H9 (cell line): ENCODE measurements around the gene AGMAT. TPM values are rescaled to one million over a fixed set of nuclear protein-coding genes. Genes with fewer than 3 reads are reported as not detected.

Experiments
- DNase-seq: peaks from one replicate; pipeline ENCODE4 v3.0.0-alpha.2; 2017
- H2AFZ ChIP-seq: one replicate; pipeline ENCODE4 v1.6.1; 2013; ENCODE audit warnings: mild to moderate bottlenecking, low read length, control low read depth, moderate library complexity
- H2AK5ac ChIP-seq: 2 replicates; pipeline ENCODE4 v1.6.1; 2013; ENCODE audit warnings: low read length, control low read depth, mixed read lengths; ENCODE audit not compliant: insufficient read length
- H2BK120ac ChIP-seq: one replicate; pipeline ENCODE4 v1.6.1; 2013; ENCODE audit warnings: low read depth, mild to moderate bottlenecking, low read length, control low read depth, inconsistent platforms; ENCODE audit not compliant: poor library complexity, severe bottlenecking
- H2BK12ac ChIP-seq: 2 replicates; pipeline ENCODE4 v1.6.1; 2013; ENCODE audit warnings: low read length, control low read depth, mixed read lengths, low read depth; ENCODE audit not compliant: insufficient read length
- H2BK15ac ChIP-seq: 2 replicates; pipeline ENCODE4 v1.6.1; 2013; ENCODE audit warnings: low read depth, low read length, control low read depth
- H2BK20ac ChIP-seq: one replicate; pipeline ENCODE4 v1.6.1; 2013; ENCODE audit warnings: low read depth, mild to moderate bottlenecking, low read length, control low read depth, inconsistent platforms; ENCODE audit not compliant: poor library complexity, severe bottlenecking
- H2BK5ac ChIP-seq: 2 replicates; pipeline ENCODE4 v1.6.1; 2013; ENCODE audit warnings: low read length, control low read depth, mixed read lengths; ENCODE audit not compliant: insufficient read length
- H3K14ac ChIP-seq: 2 replicates; pipeline ENCODE4 v1.6.1; 2013; ENCODE audit warnings: low read length, control low read depth; ENCODE audit not compliant: insufficient read depth
- H3K18ac ChIP-seq: 2 replicates; pipeline ENCODE4 v1.6.1; 2013; ENCODE audit warnings: low read depth, mild to moderate bottlenecking, mixed read lengths, low read length, control low read depth; ENCODE audit not compliant: insufficient read length
- H3K23ac ChIP-seq: 2 replicates; pipeline ENCODE4 v1.6.1; 2013; ENCODE audit warnings: low read length, control low read depth, mixed read lengths, low read depth; ENCODE audit not compliant: insufficient read length
- H3K23me2 ChIP-seq: 2 replicates; pipeline ENCODE4 v1.6.1; 2013; ENCODE audit warnings: low read depth, mild to moderate bottlenecking, mixed read lengths, low read length, control low read depth; ENCODE audit not compliant: insufficient read length, poor library complexity, severe bottlenecking
- H3K27ac ChIP-seq: 2 replicates; pipeline ENCODE4 v1.5.1; 2013; ENCODE audit warnings: low read length, control low read depth, mixed read lengths, low read depth; ENCODE audit not compliant: insufficient read length
- H3K27me3 ChIP-seq: 2 replicates; pipeline ENCODE4 v1.6.1; 2013; ENCODE audit warnings: low read length, control low read depth, inconsistent platforms; ENCODE audit not compliant: insufficient read depth
- H3K4ac ChIP-seq: 2 replicates; pipeline ENCODE4 v1.6.1; 2013; ENCODE audit warnings: low read depth, mild to moderate bottlenecking, control low read depth, inconsistent platforms, low read length, moderate library complexity
- H3K4me1 ChIP-seq: 2 replicates; pipeline ENCODE4 v1.6.1; 2013; ENCODE audit warnings: low read length, control low read depth, inconsistent platforms; ENCODE audit not compliant: insufficient read depth
- H3K4me2 ChIP-seq: 2 replicates; pipeline ENCODE4 v1.6.1; 2013; ENCODE audit warnings: low read length, control low read depth, mixed read lengths; ENCODE audit not compliant: insufficient read length, insufficient read depth
- H3K56ac ChIP-seq: 2 replicates; pipeline ENCODE4 v1.6.1; 2013; ENCODE audit warnings: low read depth, mild to moderate bottlenecking, mixed read lengths, low read length, control low read depth; ENCODE audit not compliant: insufficient read length
- H3K79me1 ChIP-seq: 2 replicates; pipeline ENCODE4 v1.6.1; 2013; ENCODE audit warnings: low read depth, mild to moderate bottlenecking, moderate library complexity, low read length, control low read depth, inconsistent platforms; ENCODE audit not compliant: insufficient read depth, poor library complexity, severe bottlenecking
- H3K79me2 ChIP-seq: 2 replicates; pipeline ENCODE4 v1.6.1; 2013; ENCODE audit warnings: low read length, control low read depth, inconsistent platforms; ENCODE audit not compliant: insufficient read depth
- H3K9ac ChIP-seq: 2 replicates; pipeline ENCODE4 v1.6.1; 2013; ENCODE audit warnings: low read length, control low read depth, mixed read lengths; ENCODE audit not compliant: insufficient read length; ENCODE audit errors: extremely low read depth
- H3K9me3 ChIP-seq: one replicate; pipeline ENCODE4 v1.6.1; 2013; ENCODE audit warnings: low read depth, low read length, inconsistent platforms; ENCODE audit not compliant: control insufficient read depth
- H3T11ph ChIP-seq: one replicate; pipeline ENCODE4 v1.6.1; 2013; ENCODE audit warnings: mild to moderate bottlenecking, low read length, control low read depth, inconsistent platforms
- H4K20me1 ChIP-seq: one replicate; pipeline ENCODE4 v1.6.1; 2013; ENCODE audit not compliant: control insufficient read depth, insufficient read length, insufficient read depth
- H4K5ac ChIP-seq: 2 replicates; pipeline ENCODE4 v1.6.1; 2013; ENCODE audit warnings: low read depth, mild to moderate bottlenecking, mixed read lengths, low read length, control low read depth; ENCODE audit not compliant: insufficient read length
- H4K8ac ChIP-seq: replicated peaks from 2 replicates; pipeline ENCODE4 v1.6.1; 2013; ENCODE audit warnings: low read length, control low read depth, mixed read lengths, low read depth; ENCODE audit not compliant: insufficient read length
- H4K91ac ChIP-seq: 2 replicates; pipeline ENCODE4 v1.6.1; 2013; ENCODE audit warnings: low read depth, mild to moderate bottlenecking, moderate library complexity, mixed read lengths, low read length, control low read depth; ENCODE audit not compliant: insufficient read length
- H3K27ac Mint-ChIP-seq, 3 experiments: 2 replicates in 2 of 3; 3 replicates in 1 of 3; pipeline ENCODE4 v1.8.0; 2020 to 2021; ENCODE audit warnings: mixed read lengths in 3 of 3, mild to moderate bottlenecking in 1 of 3, moderate library complexity in 1 of 3
- H3K27me3 Mint-ChIP-seq: 2 replicates; pipeline ENCODE4 v1.8.0; 2021; ENCODE audit warnings: low read depth, mild to moderate bottlenecking, moderate library complexity, mixed read lengths
- H3K36me3 Mint-ChIP-seq, 3 experiments: 2 replicates in 2 of 3; 3 replicates in 1 of 3; pipeline ENCODE4 v1.8.0; 2020 to 2021; ENCODE audit warnings: low read depth in 3 of 3, mixed read lengths in 3 of 3; ENCODE audit not compliant: insufficient read depth in 1 of 3
- H3K4me1 Mint-ChIP-seq, 2 experiments: 2 replicates each; pipeline ENCODE4 v1.8.0; 2020; ENCODE audit warnings: mixed read lengths in 2 of 2
- H3K4me3 Mint-ChIP-seq, 2 experiments: 2 replicates in 1 of 2; 3 replicates in 1 of 2; pipeline ENCODE4 v1.8.0; 2020 to 2021; ENCODE audit warnings: mild to moderate bottlenecking in 2 of 2, mixed read lengths in 2 of 2, moderate library complexity in 1 of 2
- H3K9me3 Mint-ChIP-seq, 2 experiments: 2 replicates in 1 of 2; 3 replicates in 1 of 2; pipeline ENCODE4 v1.8.0; 2020; ENCODE audit warnings: mild to moderate bottlenecking in 2 of 2, mixed read lengths in 2 of 2, moderate library complexity in 1 of 2
- CTCF ChIP-seq: fragments of 200-600 bp; sonication (generic); conservative IDR thresholded peaks from 3 replicates; pipeline ENCODE4 v1.8.0; 2021; ENCODE audit warnings: antibody characterized with exemption, mild to moderate bottlenecking
- WGBS: extraction: QIAGEN DNeasy Blood & Tissue Kit; methylation state at CpG from one replicate; pipeline ENCODE4 v1.1.7; 2013; ENCODE audit warnings: missing lambda C conversion rate, low lambda C conversion rate, mixed read lengths; ENCODE audit not compliant: insufficient read length; ENCODE audit errors: extremely low coverage; 5-methylcytosine and 5-hydroxymethylcytosine counted together
- total RNA-seq: library from RNA; stranded (reverse); gene quantifications from 2 replicates; pipeline ENCODE4 v1.2.1, GENCODE V29; 2021

AGMAT gene
- total RNA-seq, 1 experiment from 2014 or later, result 4.0 TPM

- H3K4me3 Mint-ChIP-seq, result peak overlapping the region; percentile 88 to 98
These were observed 31.7 kb upstream of the AGMAT start for GRCh38 chr1:15616373-15617172.

More at GRCh38 chr1:15616373-15617172, 31.7 kb upstream of the AGMAT start:
- Histone ChIP-seq H2BK20ac (no peak overlapping the region), H2AFZ (peak overlapping the region; percentile 79), H3K79me2 (peaks cover 29% of the 10 kb centered on the region; the same call in 1 of the 2 replicates), H2AK5ac (no peak overlapping the region), H3K4me2 (peak overlapping the region; percentile 65), H3K4ac (no peak overlapping the region), H4K8ac (no peak overlapping the region), H3K27me3 (no peaks in the 10 kb centered on the region), H2BK120ac (no peak overlapping the region), H3K27ac (no peak overlapping the region), H3K79me1 (no peaks in the 10 kb centered on the region), H4K91ac (no peak overlapping the region), H3K56ac (no peak overlapping the region), H3K9me3 (no peaks in the 10 kb centered on the region), H3K18ac (no peak overlapping the region), H4K5ac (no peak overlapping the region), H4K20me1 (no peaks in the 10 kb centered on the region), H3K14ac (no peak overlapping the region), H2BK5ac (no peak overlapping the region), H3K23ac (no peak overlapping the region), H2BK12ac (no peak overlapping the region), H3K9ac (peak overlapping the region; percentile 49), H2BK15ac (no peak overlapping the region), H3T11ph (no peak overlapping the region), H3K4me1 (peaks cover 4% of the 10 kb centered on the region), H3K23me2 (peaks cover 6% of the 10 kb centered on the region)
- no peaks in the 10 kb centered on the region for H3K27me3 Mint-ChIP-seq
- peaks cover 19 to 23% of the 10 kb centered on the region in 2 experiments for H3K4me1 Mint-ChIP-seq
- H3K9me3 Mint-ChIP-seq, result no peaks in the 10 kb centered on the region
- TF ChIP-seq CTCF, result no peak
- no CpG with 5 or more reads among the region's 16 CpGs for WGBS
- DNase-seq, result peak; percentile 57
- H3K36me3 Mint-ChIP-seq, result peaks cover 0 to 3% (median 2%) of the 10 kb centered on the region in 3 experiments; a peak in 4 of 7 replicates
- H3K27ac Mint-ChIP-seq, result peak overlapping the region; percentile 38 to 81 (median 76); a peak in 6 of 7 replicates
